ENCODE measurements around the gene SAMD8.

- TF ChIP-seq CTCF (IDR thresholded peaks at IDR 0.05; ENCODE audit: poor library complexity) (no peak), EZH2 (IDR thresholded peaks at IDR 0.05; ENCODE audit: borderline replicate concordance) (no peak), EZH2phosphoT487 (IDR thresholded peaks at IDR 0.05; ENCODE audit: low read depth, severe bottlenecking, unreplicated experiment) (no peak)
Measured at GRCh38 chr10:75176046-75176445, 64.6 kb downstream of the SAMD8 start.
